Measurements from ENCODE around the gene SDF4.
"Not testable (repeated sequence)": the region's sequence is repeated elsewhere in the genome, so short reads cannot be mapped to it uniquely, and the experiment has no call there.

- TF ChIP-seq CTCF (IDR thresholded peaks at IDR 0.05 in 4 of 5, conservative IDR thresholded peaks at IDR 0.05 in 1 of 5); POLR2A (IDR thresholded peaks at IDR 0.05): not testable (repeated sequence)
These were observed 36.1 kb downstream of the SDF4 start for GRCh38 chr1:1195726-1196125.

Measured in gastrocnemius medialis (tissue), 4 donors.